H9 (cell line): Measurements from ENCODE around the gene CCDC81. TPM values are rescaled to one million over a fixed set of nuclear protein-coding genes. Genes with fewer than 3 reads are reported as not detected.

ENCODE experiments used
- DNase-seq: peaks from one replicate; pipeline ENCODE4 v3.0.0-alpha.2; 2017
- H2AFZ ChIP-seq: one replicate; pipeline ENCODE4 v1.6.1; 2013; ENCODE audit warnings: mild to moderate bottlenecking, low read length, control low read depth, moderate library complexity
- H2AK5ac ChIP-seq: 2 replicates; pipeline ENCODE4 v1.6.1; 2013; ENCODE audit warnings: low read length, control low read depth, mixed read lengths; ENCODE audit not compliant: insufficient read length
- H2BK120ac ChIP-seq: one replicate; pipeline ENCODE4 v1.6.1; 2013; ENCODE audit warnings: low read depth, mild to moderate bottlenecking, low read length, control low read depth, inconsistent platforms; ENCODE audit not compliant: poor library complexity, severe bottlenecking
- H2BK12ac ChIP-seq: 2 replicates; pipeline ENCODE4 v1.6.1; 2013; ENCODE audit warnings: low read length, control low read depth, mixed read lengths, low read depth; ENCODE audit not compliant: insufficient read length
- H2BK15ac ChIP-seq: 2 replicates; pipeline ENCODE4 v1.6.1; 2013; ENCODE audit warnings: low read depth, low read length, control low read depth
- H2BK20ac ChIP-seq: one replicate; pipeline ENCODE4 v1.6.1; 2013; ENCODE audit warnings: low read depth, mild to moderate bottlenecking, low read length, control low read depth, inconsistent platforms; ENCODE audit not compliant: poor library complexity, severe bottlenecking
- H2BK5ac ChIP-seq: 2 replicates; pipeline ENCODE4 v1.6.1; 2013; ENCODE audit warnings: low read length, control low read depth, mixed read lengths; ENCODE audit not compliant: insufficient read length
- H3K14ac ChIP-seq: 2 replicates; pipeline ENCODE4 v1.6.1; 2013; ENCODE audit warnings: low read length, control low read depth; ENCODE audit not compliant: insufficient read depth
- H3K18ac ChIP-seq: 2 replicates; pipeline ENCODE4 v1.6.1; 2013; ENCODE audit warnings: low read depth, mild to moderate bottlenecking, mixed read lengths, low read length, control low read depth; ENCODE audit not compliant: insufficient read length
- H3K23ac ChIP-seq: 2 replicates; pipeline ENCODE4 v1.6.1; 2013; ENCODE audit warnings: low read length, control low read depth, mixed read lengths, low read depth; ENCODE audit not compliant: insufficient read length
- H3K23me2 ChIP-seq: 2 replicates; pipeline ENCODE4 v1.6.1; 2013; ENCODE audit warnings: low read depth, mild to moderate bottlenecking, mixed read lengths, low read length, control low read depth; ENCODE audit not compliant: insufficient read length, poor library complexity, severe bottlenecking
- H3K27ac ChIP-seq: 2 replicates; pipeline ENCODE4 v1.5.1; 2013; ENCODE audit warnings: low read length, control low read depth, mixed read lengths, low read depth; ENCODE audit not compliant: insufficient read length
- H3K27me3 ChIP-seq: 2 replicates; pipeline ENCODE4 v1.6.1; 2013; ENCODE audit warnings: low read length, control low read depth, inconsistent platforms; ENCODE audit not compliant: insufficient read depth
- H3K4ac ChIP-seq: 2 replicates; pipeline ENCODE4 v1.6.1; 2013; ENCODE audit warnings: low read depth, mild to moderate bottlenecking, control low read depth, inconsistent platforms, low read length, moderate library complexity
- H3K4me1 ChIP-seq: 2 replicates; pipeline ENCODE4 v1.6.1; 2013; ENCODE audit warnings: low read length, control low read depth, inconsistent platforms; ENCODE audit not compliant: insufficient read depth
- H3K4me2 ChIP-seq: 2 replicates; pipeline ENCODE4 v1.6.1; 2013; ENCODE audit warnings: low read length, control low read depth, mixed read lengths; ENCODE audit not compliant: insufficient read length, insufficient read depth
- H3K56ac ChIP-seq: 2 replicates; pipeline ENCODE4 v1.6.1; 2013; ENCODE audit warnings: low read depth, mild to moderate bottlenecking, mixed read lengths, low read length, control low read depth; ENCODE audit not compliant: insufficient read length
- H3K79me1 ChIP-seq: 2 replicates; pipeline ENCODE4 v1.6.1; 2013; ENCODE audit warnings: low read depth, mild to moderate bottlenecking, moderate library complexity, low read length, control low read depth, inconsistent platforms; ENCODE audit not compliant: insufficient read depth, poor library complexity, severe bottlenecking
- H3K79me2 ChIP-seq: 2 replicates; pipeline ENCODE4 v1.6.1; 2013; ENCODE audit warnings: low read length, control low read depth, inconsistent platforms; ENCODE audit not compliant: insufficient read depth
- H3K9ac ChIP-seq: 2 replicates; pipeline ENCODE4 v1.6.1; 2013; ENCODE audit warnings: low read length, control low read depth, mixed read lengths; ENCODE audit not compliant: insufficient read length; ENCODE audit errors: extremely low read depth
- H3K9me3 ChIP-seq: one replicate; pipeline ENCODE4 v1.6.1; 2013; ENCODE audit warnings: low read depth, low read length, inconsistent platforms; ENCODE audit not compliant: control insufficient read depth
- H3T11ph ChIP-seq: one replicate; pipeline ENCODE4 v1.6.1; 2013; ENCODE audit warnings: mild to moderate bottlenecking, low read length, control low read depth, inconsistent platforms
- H4K20me1 ChIP-seq: one replicate; pipeline ENCODE4 v1.6.1; 2013; ENCODE audit not compliant: control insufficient read depth, insufficient read length, insufficient read depth
- H4K5ac ChIP-seq: 2 replicates; pipeline ENCODE4 v1.6.1; 2013; ENCODE audit warnings: low read depth, mild to moderate bottlenecking, mixed read lengths, low read length, control low read depth; ENCODE audit not compliant: insufficient read length
- H4K8ac ChIP-seq: replicated peaks from 2 replicates; pipeline ENCODE4 v1.6.1; 2013; ENCODE audit warnings: low read length, control low read depth, mixed read lengths, low read depth; ENCODE audit not compliant: insufficient read length
- H4K91ac ChIP-seq: 2 replicates; pipeline ENCODE4 v1.6.1; 2013; ENCODE audit warnings: low read depth, mild to moderate bottlenecking, moderate library complexity, mixed read lengths, low read length, control low read depth; ENCODE audit not compliant: insufficient read length
- H3K27ac Mint-ChIP-seq, 3 experiments: 2 replicates in 2 of 3; 3 replicates in 1 of 3; pipeline ENCODE4 v1.8.0; 2020 to 2021; ENCODE audit warnings: mixed read lengths in 3 of 3, mild to moderate bottlenecking in 1 of 3, moderate library complexity in 1 of 3
- H3K27me3 Mint-ChIP-seq: 2 replicates; pipeline ENCODE4 v1.8.0; 2021; ENCODE audit warnings: low read depth, mild to moderate bottlenecking, moderate library complexity, mixed read lengths
- H3K36me3 Mint-ChIP-seq, 3 experiments: 2 replicates in 2 of 3; 3 replicates in 1 of 3; pipeline ENCODE4 v1.8.0; 2020 to 2021; ENCODE audit warnings: low read depth in 3 of 3, mixed read lengths in 3 of 3; ENCODE audit not compliant: insufficient read depth in 1 of 3
- H3K4me1 Mint-ChIP-seq, 2 experiments: 2 replicates each; pipeline ENCODE4 v1.8.0; 2020; ENCODE audit warnings: mixed read lengths in 2 of 2
- H3K4me3 Mint-ChIP-seq, 2 experiments: 2 replicates in 1 of 2; 3 replicates in 1 of 2; pipeline ENCODE4 v1.8.0; 2020 to 2021; ENCODE audit warnings: mild to moderate bottlenecking in 2 of 2, mixed read lengths in 2 of 2, moderate library complexity in 1 of 2
- H3K9me3 Mint-ChIP-seq, 2 experiments: 2 replicates in 1 of 2; 3 replicates in 1 of 2; pipeline ENCODE4 v1.8.0; 2020; ENCODE audit warnings: mild to moderate bottlenecking in 2 of 2, mixed read lengths in 2 of 2, moderate library complexity in 1 of 2
- WGBS: extraction: QIAGEN DNeasy Blood & Tissue Kit; methylation state at CpG from one replicate; pipeline ENCODE4 v1.1.7; 2013; ENCODE audit warnings: missing lambda C conversion rate, low lambda C conversion rate, mixed read lengths; ENCODE audit not compliant: insufficient read length; ENCODE audit errors: extremely low coverage; 5-methylcytosine and 5-hydroxymethylcytosine counted together
- total RNA-seq: library from RNA; stranded (reverse); gene quantifications from 2 replicates; pipeline ENCODE4 v1.2.1, GENCODE V29; 2021
- TF ChIP-seq, protein P1 (sequence below): fragments of 200-600 bp; sonication (generic); conservative IDR thresholded peaks from 3 replicates; pipeline ENCODE4 v1.8.0; 2021; ENCODE audit warnings: antibody characterized with exemption, mild to moderate bottlenecking

Gene CCDC81
- total RNA-seq, 1 experiment from 2014 or later, result 0.52 TPM

DNA sequence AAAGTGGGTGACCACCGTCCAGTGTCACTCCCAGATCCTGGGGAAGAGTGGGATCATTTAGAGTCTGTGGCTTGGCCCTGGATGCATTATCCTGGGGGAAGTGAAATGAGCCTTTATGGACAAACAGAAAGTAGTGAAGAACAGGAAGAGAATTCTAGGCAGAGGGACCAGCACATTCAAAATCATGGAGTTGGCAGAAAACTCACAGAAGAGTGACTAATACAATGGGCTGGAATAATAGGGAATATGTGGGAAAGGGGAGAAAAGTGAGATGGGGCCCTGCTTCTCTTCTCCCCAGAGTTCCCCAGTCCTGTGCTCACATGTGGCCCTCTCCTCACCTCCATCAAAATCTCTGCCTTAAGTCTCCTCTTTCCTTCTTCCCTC, 84.3 kb downstream of the CCDC81 start:
- H4K8ac ChIP-seq, result no peak overlapping the region
- no peak overlapping the region for H3K9ac ChIP-seq

More for the DNA sequence above, 84.3 kb downstream of the CCDC81 start:
- H4K91ac ChIP-seq, result no peak overlapping the region
- no peaks in the 10 kb centered on the region for H4K20me1 ChIP-seq
- H3K79me1 ChIP-seq, result no peaks in the 10 kb centered on the region
- no peak overlapping the region for H3K27ac ChIP-seq
- no peak overlapping the region for H3K4ac ChIP-seq
- no peak overlapping the region for H2BK12ac ChIP-seq
- no peaks in the 10 kb centered on the region for H3K79me2 ChIP-seq
- H2BK5ac ChIP-seq, result no peak overlapping the region
- H2BK20ac ChIP-seq, result no peak overlapping the region
- no peak overlapping the region for H3K23ac ChIP-seq
- no peak overlapping the region for H2AFZ ChIP-seq
- no peaks in the 10 kb centered on the region; the same call in 1 of the 2 replicates for H3K4me1 ChIP-seq
- H2AK5ac ChIP-seq, result no peak overlapping the region
- no peak overlapping the region for H3K18ac ChIP-seq
- no peak overlapping the region for H3K4me2 ChIP-seq
- H4K5ac ChIP-seq, result no peak overlapping the region
- Mint-ChIP-seq H3K36me3 (no peaks in the 10 kb centered on the region), H3K9me3 (no peaks in the 10 kb centered on the region), H3K4me1 (peaks cover 13 to 15% of the 10 kb centered on the region in 2 experiments), H3K27me3 (peaks cover 2% of the 10 kb centered on the region; the same call in 1 of the 2 replicates), H3K27ac (no peak overlapping the region), H3K4me3 (no peak overlapping the region)
- no peak for DNase-seq
- no peak overlapping the region for H3K56ac ChIP-seq
- WGBS, result no CpG with 5 or more reads among the region's 1 CpG
- no peak overlapping the region for H3T11ph ChIP-seq
- H2BK120ac ChIP-seq, result no peak overlapping the region
- H3K9me3 ChIP-seq, result no peaks in the 10 kb centered on the region
- no peak overlapping the region for H3K14ac ChIP-seq
- TF ChIP-seq, protein P1, sequence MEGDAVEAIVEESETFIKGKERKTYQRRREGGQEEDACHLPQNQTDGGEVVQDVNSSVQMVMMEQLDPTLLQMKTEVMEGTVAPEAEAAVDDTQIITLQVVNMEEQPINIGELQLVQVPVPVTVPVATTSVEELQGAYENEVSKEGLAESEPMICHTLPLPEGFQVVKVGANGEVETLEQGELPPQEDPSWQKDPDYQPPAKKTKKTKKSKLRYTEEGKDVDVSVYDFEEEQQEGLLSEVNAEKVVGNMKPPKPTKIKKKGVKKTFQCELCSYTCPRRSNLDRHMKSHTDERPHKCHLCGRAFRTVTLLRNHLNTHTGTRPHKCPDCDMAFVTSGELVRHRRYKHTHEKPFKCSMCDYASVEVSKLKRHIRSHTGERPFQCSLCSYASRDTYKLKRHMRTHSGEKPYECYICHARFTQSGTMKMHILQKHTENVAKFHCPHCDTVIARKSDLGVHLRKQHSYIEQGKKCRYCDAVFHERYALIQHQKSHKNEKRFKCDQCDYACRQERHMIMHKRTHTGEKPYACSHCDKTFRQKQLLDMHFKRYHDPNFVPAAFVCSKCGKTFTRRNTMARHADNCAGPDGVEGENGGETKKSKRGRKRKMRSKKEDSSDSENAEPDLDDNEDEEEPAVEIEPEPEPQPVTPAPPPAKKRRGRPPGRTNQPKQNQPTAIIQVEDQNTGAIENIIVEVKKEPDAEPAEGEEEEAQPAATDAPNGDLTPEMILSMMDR, result no peak
- no peaks in the 10 kb centered on the region for H3K27me3 ChIP-seq
- no peak overlapping the region for H2BK15ac ChIP-seq
- no peaks in the 10 kb centered on the region for H3K23me2 ChIP-seq
